SK-N-DZ (cell line): ENCODE results near the gene RILPL2. TPM values are rescaled to one million over a fixed set of nuclear protein-coding genes. Genes with fewer than 3 reads are reported as not detected.
"Not testable (repeated sequence)": the region's sequence is repeated elsewhere in the genome, so short reads cannot be mapped to it uniquely, and the experiment has no call there.

Experiments used
- DNase-seq: peaks from one replicate; pipeline ENCODE4 v3.0.0-alpha.2; 2015; ENCODE audit warnings: low spot score
- polyA plus RNA-seq, 2 experiments: library from polyadenylated mRNA; depleted of rRNA; stranded (reverse); fragments of >200 nt; gene quantifications; 2 replicates each; pipeline ENCODE4 v1.2.3, GENCODE V29; 2014

The RILPL2 gene
- 1.9 and 2.9 TPM in 2 replicates for polyA plus RNA-seq (2014; cell fraction: cytosol; rRNA removed)
- 0.69 and 1.1 TPM in 2 replicates for polyA plus RNA-seq (2014; cell fraction: nucleus; rRNA removed)

- peak; percentile 66 for DNase-seq
These were observed at the start of gene RILPL2 for GRCh38 chr12:123436017-123436964. Gene RILPL2 (minus strand): TSS chr12:123436684. CDS start chr12:123436420, 264 bp downstream.

GRCh38 chr12:123485756-123486155, 49.3 kb upstream of the RILPL2 start:
- no peak for DNase-seq

- no peak for DNase-seq
These were observed 47.2 kb upstream of the RILPL2 start for GRCh38 chr12:123483602-123484248.

- DNase-seq: no peak
These were observed 46.4 kb upstream of the RILPL2 start for GRCh38 chr12:123482876-123483275.

GRCh38 chr12:123481251-123481650, 44.8 kb upstream of the RILPL2 start:
- not testable (repeated sequence) for DNase-seq

- no peak for DNase-seq
These were observed 43.1 kb upstream of the RILPL2 start for GRCh38 chr12:123479442-123480180.

GRCh38 chr12:123478762-123479161, 42.3 kb upstream of the RILPL2 start:
- no peak for DNase-seq

GRCh38 chr12:123478069-123478468, 41.6 kb upstream of the RILPL2 start:
- DNase-seq: no peak

- DNase-seq: no peak
These were observed 38.8 kb upstream of the RILPL2 start for GRCh38 chr12:123475246-123475703.

GRCh38 chr12:123474485-123475245, 38.2 kb upstream of the RILPL2 start:
- no peak for DNase-seq

GRCh38 chr12:123472438-123472849, 36.0 kb upstream of the RILPL2 start:
- DNase-seq: no peak

GRCh38 chr12:123471374-123472068, 35.0 kb upstream of the RILPL2 start:
- DNase-seq: no peak

GRCh38 chr12:123469978-123470377, 33.5 kb upstream of the RILPL2 start:
- DNase-seq: no peak

GRCh38 chr12:123468786-123469185, 32.3 kb upstream of the RILPL2 start:
- no peak for DNase-seq

GRCh38 chr12:123465084-123465483, 28.6 kb upstream of the RILPL2 start:
- DNase-seq: no peak

- not testable (repeated sequence) for DNase-seq
These were observed 26.7 kb upstream of the RILPL2 start for GRCh38 chr12:123463174-123463573.

- DNase-seq: peak; percentile 94
These were observed 21.7 kb upstream of the RILPL2 start, which contains the start of gene SNRNP35 for GRCh38 chr12:123457980-123458779. Gene SNRNP35 (plus strand): TSS chr12:123458139. CDS start chr12:123465541, 7,402 bp downstream.

GRCh38 chr12:123453165-123453564, 16.7 kb upstream of the RILPL2 start:
- peak; percentile 39 for DNase-seq

GRCh38 chr12:123452276-123452550, 15.7 kb upstream of the RILPL2 start:
- not testable (repeated sequence) for DNase-seq
